Esophagus squamous epithelium (tissue), 5 donors: ENCODE data around the gene EPB41L1. TPM values are rescaled to one million over a fixed set of nuclear protein-coding genes. Genes with fewer than 3 reads are reported as not detected.

Experiments
- DNase-seq: peaks from one replicate; lab custom pipeline; 2025; lab: John Stamatoyannopoulos, UW
- H3K27ac ChIP-seq, 4 donors: fragments of 200-600 bp; sonication (generic); one replicate each; pipeline ENCODE4 v1.5.1; 2016 to 2019; ENCODE audit warnings: mild to moderate bottlenecking in 1 of 4
- H3K27me3 ChIP-seq, 4 donors: fragments of 200-600 bp; sonication (generic); 1 replicate in 3 of 4; 2 replicates in 1 of 4; pipeline versions ENCODE4 v1.5.1 to v1.6.0; 2017 to 2021; ENCODE audit warnings: antibody characterized with exemption in 1 of 4
- H3K36me3 ChIP-seq, 3 donors: fragments of 200-600 bp; sonication (generic); one replicate each; pipeline ENCODE4 v1.5.1; 2016 to 2019
- H3K4me1 ChIP-seq, 3 donors: fragments of 200-600 bp; sonication (generic); one replicate each; pipeline ENCODE4 v1.5.1; 2017 to 2019
- H3K4me3 ChIP-seq, 4 donors: fragments of 200-600 bp; sonication (generic); 1 replicate in 3 of 4; 2 replicates in 1 of 4; pipeline ENCODE4 v1.5.1; 2016 to 2019; ENCODE audit warnings: mild to moderate bottlenecking in 2 of 4, moderate library complexity in 1 of 4
- H3K9me3 ChIP-seq, 3 donors: fragments of 200-600 bp; sonication (generic); one replicate each; pipeline ENCODE4 v1.5.1; 2016 to 2019
- POLR2A ChIP-seq, 4 donors: fragments of 450-650 bp; IDR thresholded peaks; one replicate each; pipeline ENCODE4 v1.6.1; 2017; ENCODE audit warnings: antibody characterized with exemption in 4 of 4, mild to moderate bottlenecking in 4 of 4, moderate library complexity in 3 of 4
- WGBS, 2 donors: methylation state at CpG; one replicate each; pipeline ENCODE4 v1.1.5; 2018; 5-methylcytosine and 5-hydroxymethylcytosine counted together
- intact Hi-C: fragments of 100-400 bp; cut with DNase I; formaldehyde crosslinking; loops from one replicate; pipeline ENCODE4 v1.15.0; 2022
- total RNA-seq, 4 donors: library from RNA; depleted of rRNA; stranded (reverse); fragments of >200 nt; gene quantifications; one replicate each; pipeline ENCODE4 v1.1.0, GENCODE V29; 2016
- TF ChIP-seq, protein P1 (sequence below), 6 experiments: fragments of 450-650 bp in 4 of 6; fragments of 200-600 bp in 2 of 6; sonication (generic) in 2 of 6; IDR thresholded peaks; one replicate each; pipeline ENCODE4 v1.5.1; 2016 to 2019; ENCODE audit warnings: antibody characterized with exemption in 6 of 6, mild to moderate bottlenecking in 4 of 6, moderate library complexity in 4 of 6
- donor health status: DM: yes; HTN: yes; CAD: no.

EPB41L1 gene
- total RNA-seq = 100 to 1,000 TPM in 1 of 4 donors, 10 to 100 TPM in 3; 39.1 to 112 (median 85.7) TPM

DNA sequence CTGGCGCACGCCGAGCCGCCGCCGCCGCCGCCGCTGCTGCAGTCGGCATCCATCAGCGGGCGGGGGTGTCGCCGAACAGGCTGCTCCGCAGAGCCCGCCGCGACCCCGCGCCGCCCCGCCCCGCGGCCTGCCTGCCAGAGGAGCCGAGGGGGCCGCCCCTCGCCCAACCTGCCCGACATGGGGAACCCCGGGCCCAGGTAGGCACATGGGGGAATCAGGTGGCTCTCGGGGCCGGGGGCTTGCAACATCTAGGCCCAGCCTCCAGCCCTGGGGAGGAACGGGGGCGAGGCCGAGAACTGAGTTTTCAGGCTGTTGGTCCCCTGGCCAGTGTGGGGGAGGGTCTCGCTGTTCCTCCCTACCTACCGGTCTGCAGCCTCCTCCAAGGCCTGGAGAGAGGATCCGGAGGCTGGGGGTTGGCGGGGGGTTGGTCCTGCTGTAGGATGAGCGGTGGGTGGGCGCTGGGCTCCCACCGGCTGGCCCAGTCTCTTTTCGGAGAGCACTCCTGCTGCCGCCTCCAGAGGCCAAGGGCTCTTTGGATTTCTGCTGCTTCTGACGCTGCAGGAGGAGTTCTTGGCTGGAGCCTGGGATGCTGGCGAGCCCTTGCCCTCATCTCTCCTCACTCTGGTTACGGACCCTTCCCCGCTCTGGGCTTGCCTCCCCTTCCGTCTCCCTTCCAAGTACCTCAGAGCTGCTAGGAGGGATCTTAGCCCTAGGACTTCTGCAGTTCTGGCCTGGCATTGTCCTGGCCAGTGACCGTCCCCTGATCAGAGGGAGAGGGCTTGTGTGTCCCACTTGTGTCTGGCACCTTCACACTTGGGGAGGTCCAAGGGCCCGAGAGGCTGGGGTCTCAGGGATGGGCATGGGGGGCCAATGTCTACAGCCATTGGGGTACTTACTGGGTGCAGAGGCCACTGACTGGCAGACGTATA, at the start of gene EPB41L1:
Gene EPB41L1 (plus strand): TSS at position 41 of the 929 bp plus-strand sequence. CDS start 19,038 bp downstream, outside the sequence.
- no peaks in the 10 kb centered on the region for H3K36me3 ChIP-seq
- 50 to 60% methylated on average over 1 to 9 of the region's 51 CpGs for WGBS, 2 donors

DNA sequence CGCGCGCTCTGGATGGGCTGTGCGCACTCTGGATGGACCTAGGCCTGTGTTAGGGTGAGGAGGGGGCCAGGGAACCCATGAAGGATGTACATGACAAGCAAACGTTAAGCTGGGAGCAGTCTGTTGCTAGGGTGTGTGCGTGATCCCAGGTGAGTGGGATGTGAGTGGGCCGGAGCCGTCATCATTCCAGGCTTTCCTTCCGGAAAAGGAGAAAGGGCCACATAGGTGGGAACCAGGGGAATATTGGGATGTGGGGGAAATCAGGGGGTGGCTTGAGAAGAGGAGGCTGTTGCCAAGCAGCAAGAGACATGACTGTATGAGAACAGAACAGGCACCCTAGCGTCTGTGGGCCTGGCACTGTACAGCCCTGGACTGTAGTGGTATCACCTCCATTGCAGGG, 49.7 kb upstream of the EPB41L1 start:
- TF ChIP-seq, protein P1, sequence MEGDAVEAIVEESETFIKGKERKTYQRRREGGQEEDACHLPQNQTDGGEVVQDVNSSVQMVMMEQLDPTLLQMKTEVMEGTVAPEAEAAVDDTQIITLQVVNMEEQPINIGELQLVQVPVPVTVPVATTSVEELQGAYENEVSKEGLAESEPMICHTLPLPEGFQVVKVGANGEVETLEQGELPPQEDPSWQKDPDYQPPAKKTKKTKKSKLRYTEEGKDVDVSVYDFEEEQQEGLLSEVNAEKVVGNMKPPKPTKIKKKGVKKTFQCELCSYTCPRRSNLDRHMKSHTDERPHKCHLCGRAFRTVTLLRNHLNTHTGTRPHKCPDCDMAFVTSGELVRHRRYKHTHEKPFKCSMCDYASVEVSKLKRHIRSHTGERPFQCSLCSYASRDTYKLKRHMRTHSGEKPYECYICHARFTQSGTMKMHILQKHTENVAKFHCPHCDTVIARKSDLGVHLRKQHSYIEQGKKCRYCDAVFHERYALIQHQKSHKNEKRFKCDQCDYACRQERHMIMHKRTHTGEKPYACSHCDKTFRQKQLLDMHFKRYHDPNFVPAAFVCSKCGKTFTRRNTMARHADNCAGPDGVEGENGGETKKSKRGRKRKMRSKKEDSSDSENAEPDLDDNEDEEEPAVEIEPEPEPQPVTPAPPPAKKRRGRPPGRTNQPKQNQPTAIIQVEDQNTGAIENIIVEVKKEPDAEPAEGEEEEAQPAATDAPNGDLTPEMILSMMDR (IDR thresholded peaks at IDR 0.05) = no peak
- TF ChIP-seq POLR2A (IDR thresholded peaks at IDR 0.05) = no peak
- H3K4me1 ChIP-seq = peaks cover 8 to 35% (median 12%) of the 10 kb centered on the region in 3 donors
- H3K9me3 ChIP-seq = no peaks in the 10 kb centered on the region
- WGBS, 2 donors = 86 to 96% methylated on average over 7 to 10 of the region's 10 CpGs
- H3K27ac ChIP-seq = no peak overlapping the region
- intact Hi-C loops = no loop called here
- H3K36me3 ChIP-seq = peaks cover 0 to 13% (median 0%) of the 10 kb centered on the region in 3 donors
- no peaks in the 10 kb centered on the region for H3K27me3 ChIP-seq
- H3K4me3 ChIP-seq = no peak overlapping the region
- DNase-seq = no peak

More for the DNA sequence above, at the start of gene EPB41L1:
- Histone ChIP-seq H3K9me3 (no peaks in the 10 kb centered on the region), H3K4me1 (peaks cover 28 to 56% (median 34%) of the 10 kb centered on the region in 3 donors), H3K27ac (peak within 1 kb of the TSS; percentile 75 to 91 (median 86)), H3K27me3 (no peaks in the 10 kb centered on the region), H3K4me3 (peak within 1 kb of the TSS; percentile 37 to 84 (median 61))
- TF ChIP-seq POLR2A (IDR thresholded peaks at IDR 0.05) = no peak
- TF ChIP-seq, protein P1 (IDR thresholded peaks at IDR 0.05) = no peak
- intact Hi-C loops = no loop called here
- no peak for DNase-seq

DNA sequence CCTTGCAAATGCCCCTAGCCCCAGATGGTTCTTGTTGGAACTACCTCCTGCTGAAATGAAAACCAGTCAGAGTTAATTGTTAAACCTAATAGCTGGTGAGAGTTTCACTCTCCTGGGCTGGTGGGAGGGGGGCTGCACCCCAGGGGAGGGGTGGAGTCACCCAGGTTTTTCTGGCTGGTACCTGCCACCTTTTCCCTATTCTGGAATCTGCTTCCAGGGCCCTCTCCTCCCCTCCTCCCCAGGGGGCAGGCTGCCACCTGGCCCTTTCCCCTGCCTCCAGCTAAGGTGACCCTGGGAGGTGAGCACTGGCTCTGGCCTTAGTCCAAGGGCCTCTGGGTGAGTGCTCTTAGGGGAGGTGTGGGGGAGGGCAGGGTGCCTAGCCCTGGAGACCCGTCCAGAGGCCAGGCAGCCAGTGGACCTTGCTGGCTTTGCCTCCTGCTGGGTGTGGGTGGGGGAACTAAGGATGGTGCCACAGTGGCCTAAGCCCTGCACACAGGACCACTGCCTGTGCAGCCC, 48.8 kb upstream of the EPB41L1 start:
- Histone ChIP-seq H3K36me3 (peaks cover 0 to 18% (median 0%) of the 10 kb centered on the region in 3 donors), H3K27ac (no peak overlapping the region), H3K4me1 (peaks cover 8 to 34% (median 12%) of the 10 kb centered on the region in 3 donors), H3K27me3 (no peaks in the 10 kb centered on the region), H3K9me3 (no peaks in the 10 kb centered on the region), H3K4me3 (no peak overlapping the region)
- DNase-seq = no peak
- 67% methylated on average over 1 of the region's 1 CpG; no CpG with 5 or more reads in 1 of the 2 donors for WGBS, 2 donors
- intact Hi-C loops = no loop called here
- TF ChIP-seq, protein P1 (IDR thresholded peaks at IDR 0.05) = no peak
- no peak for TF ChIP-seq POLR2A (IDR thresholded peaks at IDR 0.05)

DNA sequence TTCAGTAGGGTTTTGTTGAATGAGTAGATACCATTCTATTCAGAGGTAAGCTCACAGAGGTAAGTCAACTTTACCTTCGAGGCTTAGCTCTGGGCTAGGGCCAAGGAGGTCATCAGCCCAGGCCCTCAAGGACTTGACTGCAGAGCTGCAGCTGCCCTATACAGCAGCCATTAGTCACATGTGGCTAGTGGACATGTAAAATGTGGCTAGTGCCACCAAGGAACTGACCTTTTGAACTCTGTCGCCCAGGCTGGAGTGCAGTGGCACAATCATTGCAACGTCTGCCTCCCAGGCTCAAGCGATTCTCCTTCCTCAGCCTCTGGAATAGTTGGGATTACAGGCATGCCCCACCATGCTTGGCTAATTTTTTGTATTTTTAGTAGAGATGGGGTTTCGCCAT, 47.9 kb upstream of the EPB41L1 start:
- no peak overlapping the region for H3K27ac ChIP-seq
- intact Hi-C loops = no loop called here
- 50 to 70% methylated on average over 4 to 5 of the region's 5 CpGs for WGBS, 2 donors

More for the DNA sequence above, 47.9 kb upstream of the EPB41L1 start:
- Histone ChIP-seq H3K27me3 (no peaks in the 10 kb centered on the region), H3K9me3 (no peaks in the 10 kb centered on the region), H3K36me3 (peaks cover 0 to 18% (median 0%) of the 10 kb centered on the region in 3 donors), H3K4me1 (peaks cover 2 to 35% (median 14%) of the 10 kb centered on the region in 3 donors), H3K4me3 (no peak overlapping the region)
- no peak for DNase-seq
- no peak for TF ChIP-seq POLR2A (IDR thresholded peaks at IDR 0.05)
- TF ChIP-seq, protein P1 (IDR thresholded peaks at IDR 0.05) = no peak
